H54 (cell line): Measurements from ENCODE around the gene PEX11A.

Experiments
- DNase-seq: peaks from one replicate; pipeline ENCODE4 v3.0.0; 2011; ENCODE audit warnings: low spot score, mixed read lengths; ENCODE audit not compliant: insufficient read length
- FAIRE-seq: peaks from 3 replicates; lab custom pipeline; 2011; peaks lifted over from hg19 to GRCh38; lab: Jason Lieb, UNC
- POLR2A ChIP-seq: IDR thresholded peaks from 2 replicates; pipeline ENCODE4 v1.6.1; 2011; ENCODE audit warnings: low read depth, mild to moderate bottlenecking, low read length

Gene PEX11A, protein sequence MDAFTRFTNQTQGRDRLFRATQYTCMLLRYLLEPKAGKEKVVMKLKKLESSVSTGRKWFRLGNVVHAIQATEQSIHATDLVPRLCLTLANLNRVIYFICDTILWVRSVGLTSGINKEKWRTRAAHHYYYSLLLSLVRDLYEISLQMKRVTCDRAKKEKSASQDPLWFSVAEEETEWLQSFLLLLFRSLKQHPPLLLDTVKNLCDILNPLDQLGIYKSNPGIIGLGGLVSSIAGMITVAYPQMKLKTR

DNA sequence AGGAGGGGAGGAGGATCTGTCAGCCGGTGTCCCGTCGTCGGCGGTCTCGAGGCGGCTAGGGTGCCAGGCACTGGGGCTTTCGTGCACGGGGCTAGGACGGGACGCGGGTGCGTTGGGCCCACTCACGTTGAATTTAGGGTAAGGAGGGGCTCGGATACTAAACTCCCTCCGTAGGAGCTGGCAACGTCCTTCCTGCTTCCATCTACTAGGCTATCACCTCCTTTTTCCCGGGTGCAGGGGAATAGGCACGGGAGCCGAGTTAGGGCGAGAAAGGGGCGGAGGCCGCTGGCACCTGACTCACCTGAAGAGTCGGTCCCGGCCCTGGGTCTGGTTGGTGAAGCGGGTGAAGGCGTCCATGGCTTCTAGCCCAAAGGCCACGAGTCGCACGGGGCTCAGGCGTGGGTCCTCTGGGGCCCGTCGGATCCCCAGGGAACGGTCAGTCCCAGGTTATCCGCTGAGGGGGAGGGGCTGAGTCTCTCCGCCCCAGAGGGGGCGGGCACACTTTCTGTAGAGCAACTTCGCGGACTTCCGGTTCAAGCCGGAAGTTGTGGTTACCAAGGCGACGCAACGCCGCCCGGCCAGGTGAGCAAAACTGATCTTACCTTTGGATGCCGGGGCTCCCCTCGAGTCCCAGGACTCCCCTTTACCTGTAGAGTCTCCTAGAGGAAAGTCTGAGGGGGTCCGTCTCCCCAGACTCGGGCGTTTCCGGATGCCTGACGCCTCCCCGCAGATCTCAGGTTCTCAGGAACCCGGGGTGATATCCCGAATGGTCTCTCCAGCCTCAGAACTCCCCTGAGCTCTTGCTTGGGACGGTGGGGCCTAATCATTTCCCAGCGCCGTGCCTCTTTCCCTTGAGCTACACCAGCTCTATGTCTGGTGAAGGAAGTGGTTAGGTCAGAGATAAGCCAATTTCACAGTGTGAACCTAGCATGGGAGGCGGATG lies at the start of gene PEX11A, which contains the start of gene WDR93:
TSS of gene PEX11A (minus strand) at position 479 of the 943 bp plus-strand sequence. CDS start at position 357, 122 bp downstream.
TSS of gene WDR93 (plus strand) at position 536 of the 943 bp plus-strand sequence. CDS start 10,936 bp downstream, outside the sequence.
- TF ChIP-seq POLR2A = peak; percentile 31; the same call in 1 of the 2 replicates
- no peak for FAIRE-seq
- peak; percentile 65 for DNase-seq

DNA sequence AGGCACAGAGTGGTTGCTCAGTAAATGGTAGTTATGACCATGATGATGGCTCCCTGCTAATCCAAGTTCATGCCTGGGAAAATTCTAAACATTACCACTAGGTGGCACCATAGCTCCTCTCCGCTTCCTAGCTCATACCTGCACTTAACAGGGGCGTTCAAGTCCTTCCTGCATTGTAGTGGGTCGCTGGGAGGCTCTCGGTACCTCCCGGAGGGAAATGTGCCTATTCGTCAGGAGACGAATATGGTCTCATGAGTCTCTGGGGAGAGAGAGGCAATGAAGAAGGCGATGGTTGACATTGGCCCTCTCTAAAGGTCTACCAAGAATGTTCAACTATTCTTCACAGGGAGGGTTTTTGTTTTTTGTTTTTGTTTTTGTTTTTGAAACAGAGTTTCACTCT lies 49.6 kb upstream of the PEX11A start:
- no peak for FAIRE-seq
- peak; percentile 49 for DNase-seq
- TF ChIP-seq POLR2A = no peak

DNA sequence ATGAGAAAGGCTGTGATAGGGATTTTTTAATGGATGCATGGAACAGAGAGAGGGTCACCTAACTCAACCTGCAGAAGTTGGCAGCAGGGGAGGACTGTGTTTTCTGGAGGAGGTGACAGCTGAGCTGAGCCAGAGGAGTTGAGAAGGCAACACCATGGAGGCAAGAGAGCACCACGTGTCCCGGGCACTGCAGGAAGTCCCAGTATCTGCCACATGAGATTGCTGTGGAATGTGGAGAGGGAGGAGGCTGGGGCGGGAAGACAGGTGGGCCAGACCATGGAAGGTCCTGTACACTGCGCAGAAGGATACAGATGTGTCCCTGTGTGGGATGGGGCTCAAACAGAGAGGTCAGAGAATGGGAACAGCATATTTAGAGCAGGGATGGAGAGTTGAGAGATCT lies 45.2 kb upstream of the PEX11A start:
- no peak for FAIRE-seq
- TF ChIP-seq POLR2A = no peak

DNA sequence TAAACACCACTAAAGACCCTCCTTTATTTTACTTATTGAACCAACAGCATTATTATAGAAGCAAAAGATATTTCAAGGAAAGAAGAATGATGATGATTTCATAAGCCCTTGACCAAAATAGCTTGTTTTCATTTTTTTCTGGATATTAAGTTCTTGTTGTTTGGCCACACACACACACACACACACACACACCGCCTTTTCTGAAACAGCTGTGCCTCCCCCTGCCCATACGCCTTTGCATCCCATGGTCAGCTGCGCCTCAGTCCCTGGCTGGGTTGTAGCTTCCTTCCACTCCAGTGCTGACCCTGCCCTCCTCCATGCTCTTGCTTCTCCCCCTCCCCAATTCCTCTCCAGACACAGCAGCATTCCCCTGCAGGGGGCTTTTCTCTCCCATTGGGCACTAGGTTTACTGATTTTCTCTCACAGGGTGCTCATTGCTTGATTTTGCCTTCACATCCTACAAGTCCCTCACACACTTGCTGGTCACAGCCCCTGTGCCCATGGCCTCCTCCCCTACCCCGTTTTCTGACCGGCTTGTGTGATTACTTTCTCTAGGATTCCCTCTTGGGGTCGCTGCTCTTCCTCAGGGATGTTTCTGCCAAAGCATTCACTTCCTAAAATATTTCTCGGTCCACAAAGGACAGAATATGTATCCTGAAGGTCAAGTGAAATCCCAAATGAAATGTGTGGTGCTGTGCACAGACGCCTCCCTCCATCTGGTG lies 42.1 kb upstream of the PEX11A start:
- TF ChIP-seq POLR2A = no peak
- DNase-seq (no peak), FAIRE-seq (no peak)

More for the DNA sequence above, 45.2 kb upstream of the PEX11A start:
- no peak for DNase-seq

DNA sequence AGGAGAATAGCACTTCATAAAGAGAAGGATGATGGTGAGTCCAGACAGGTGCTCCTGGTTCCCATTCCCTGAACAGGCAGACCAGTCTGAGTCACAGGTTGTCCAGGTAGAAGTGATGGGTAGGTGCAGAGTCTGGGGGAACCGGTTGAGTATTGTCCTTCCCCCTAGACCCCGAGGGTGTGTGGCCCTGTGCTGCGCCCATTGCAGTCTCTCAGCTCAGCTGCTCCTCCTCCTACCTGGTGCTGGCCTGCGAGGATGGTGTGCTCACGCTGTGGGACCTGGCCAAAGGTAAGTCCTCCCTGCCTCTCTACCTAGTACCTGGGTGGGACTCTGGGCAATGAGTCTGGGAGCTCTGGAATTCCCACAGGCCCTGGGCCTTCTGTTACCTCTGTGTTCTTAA lies 40.7 kb upstream of the PEX11A start:
- no peak for FAIRE-seq
- TF ChIP-seq POLR2A = no peak
- DNase-seq = no peak

DNA sequence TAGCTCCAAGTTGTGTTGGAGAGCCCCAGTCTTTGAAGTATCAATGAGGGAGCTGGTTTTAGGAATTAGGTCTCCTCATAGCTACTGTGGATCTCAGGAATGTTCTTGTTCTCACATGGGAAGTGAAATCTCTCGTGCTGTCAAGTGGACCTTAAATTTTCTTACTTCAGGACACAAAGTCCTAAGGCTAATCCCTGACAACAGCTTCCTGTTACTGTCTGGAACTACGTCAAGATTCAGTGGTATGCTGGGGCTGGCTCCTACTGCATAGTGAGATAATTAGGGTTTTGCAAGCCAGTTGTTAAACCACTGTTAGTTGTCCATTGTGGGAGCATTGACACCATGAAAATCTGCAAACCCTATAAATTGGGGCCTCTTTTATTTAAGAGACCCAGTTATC lies 37.7 kb upstream of the PEX11A start:
- FAIRE-seq = no peak
- no peak for TF ChIP-seq POLR2A
- DNase-seq = no peak

DNA sequence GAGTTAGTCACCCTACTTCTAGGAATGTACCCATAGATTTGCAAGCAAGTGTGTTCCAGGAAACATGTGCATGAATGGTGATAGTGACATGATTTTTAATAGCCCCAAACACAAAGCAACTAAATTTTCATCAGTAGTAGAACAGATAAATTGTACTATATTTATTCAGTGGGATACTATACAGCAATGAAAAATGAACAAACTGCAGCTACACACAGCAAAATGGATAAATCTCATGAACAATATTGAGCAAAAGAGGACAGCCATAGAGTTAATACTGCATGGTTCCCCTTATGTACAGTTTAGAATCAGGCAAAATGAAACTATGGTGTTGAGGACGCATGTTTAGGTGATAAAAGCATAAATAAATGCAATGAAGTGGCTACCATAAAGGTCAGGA lies 34.5 kb upstream of the PEX11A start:
- no peak for TF ChIP-seq POLR2A
- DNase-seq (no peak), FAIRE-seq (no peak)

DNA sequence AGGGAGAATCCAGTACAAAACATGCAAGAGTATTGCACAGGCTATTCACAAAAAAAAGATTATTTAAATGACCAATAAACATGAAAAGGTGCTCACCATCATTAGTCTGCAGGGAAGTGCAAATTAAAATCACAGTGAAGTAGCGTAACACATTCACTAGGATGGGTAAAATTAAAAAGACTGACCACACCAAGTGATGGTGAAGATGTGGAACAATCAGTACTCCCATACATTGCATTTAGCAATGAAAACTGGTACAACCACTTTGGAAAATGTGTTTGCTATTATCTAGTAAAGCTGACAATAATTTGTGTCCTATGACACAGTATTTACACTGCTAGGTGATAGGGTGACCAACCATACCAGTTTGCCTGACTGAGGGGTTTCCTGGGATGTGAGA lies 34.1 kb upstream of the PEX11A start:
- no peak for DNase-seq
- FAIRE-seq = no peak
- TF ChIP-seq POLR2A = no peak

DNA sequence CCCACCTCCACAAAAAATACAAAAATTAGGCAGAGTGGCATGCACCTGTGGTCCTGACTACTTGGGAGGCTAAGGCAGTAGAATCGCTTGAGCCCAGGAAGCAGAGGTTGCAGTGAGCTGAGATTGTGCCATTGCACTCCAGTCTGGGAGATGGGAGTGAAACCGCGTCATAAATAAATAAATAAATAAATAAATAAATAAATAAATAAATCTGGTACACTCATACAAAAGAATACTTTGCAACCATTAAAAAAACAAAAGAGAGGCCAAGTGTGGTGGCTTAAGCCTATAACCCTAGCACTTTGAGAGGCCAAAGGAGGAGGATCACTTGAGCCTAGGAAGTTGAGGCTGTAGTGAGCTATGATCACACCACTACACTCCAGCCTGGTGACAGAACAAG lies 32.5 kb upstream of the PEX11A start:
- FAIRE-seq (no peak), DNase-seq (no peak)

DNA sequence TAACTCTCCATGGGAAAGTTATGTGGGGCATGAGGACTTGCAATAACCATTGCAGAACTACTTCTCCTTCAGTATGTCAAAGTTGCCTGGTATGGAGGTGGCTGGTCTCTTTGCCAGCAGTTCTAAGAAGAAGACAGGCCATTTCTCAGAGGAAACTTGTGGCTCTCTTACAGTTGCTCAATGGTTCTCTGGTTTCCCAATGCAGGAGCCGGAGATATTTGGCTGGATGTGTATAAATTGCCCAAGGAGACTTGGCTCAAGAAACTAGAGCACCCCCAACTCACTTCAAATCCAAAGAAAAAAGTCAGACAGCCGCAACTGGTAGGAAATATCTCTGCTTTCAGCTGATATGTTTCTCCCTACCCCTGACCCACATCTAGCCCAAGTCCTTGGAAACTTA lies 24.2 kb upstream of the PEX11A start:
- no peak for FAIRE-seq
- no peak for DNase-seq
- no peak for TF ChIP-seq POLR2A

More for the DNA sequence above, 32.5 kb upstream of the PEX11A start:
- no peak for TF ChIP-seq POLR2A

DNA sequence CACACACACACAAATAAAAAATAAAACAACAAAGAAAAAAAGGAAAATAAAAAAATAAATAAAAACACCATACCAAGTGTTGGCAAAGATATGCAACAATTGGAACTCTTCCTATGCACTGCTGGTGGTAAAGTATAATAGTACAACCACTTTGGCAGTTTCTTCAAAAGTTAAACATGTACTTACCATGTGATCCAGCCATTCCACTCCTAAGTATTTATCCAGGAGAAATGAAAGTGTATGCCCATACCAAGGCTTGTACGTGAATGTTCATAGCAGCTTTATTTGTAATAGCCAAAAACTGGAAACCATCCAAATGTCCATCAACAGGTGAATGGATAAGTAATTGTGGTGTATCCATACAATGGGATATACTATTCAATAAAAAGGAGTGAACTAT lies 17.0 kb upstream of the PEX11A start:
- no peak for FAIRE-seq
- DNase-seq = no peak
- no peak for TF ChIP-seq POLR2A

DNA sequence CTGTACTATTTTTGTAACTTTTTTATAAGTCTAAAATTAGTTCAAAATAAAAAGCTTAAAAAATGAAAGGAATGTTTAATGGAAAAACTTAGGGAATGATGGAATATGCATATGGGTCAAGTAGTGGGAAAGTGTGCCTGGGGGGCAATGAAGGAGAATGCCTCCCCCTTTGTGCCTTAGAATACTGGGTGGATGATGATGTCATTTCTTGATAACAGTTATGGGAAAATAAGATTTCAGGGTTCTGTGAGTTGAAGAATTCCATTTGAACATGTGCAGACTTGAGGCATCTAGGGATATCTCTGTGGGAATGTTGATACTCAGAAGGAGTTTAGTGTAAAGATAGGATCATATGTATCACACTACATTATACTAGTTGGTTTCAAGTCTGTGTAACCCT lies 13.9 kb upstream of the PEX11A start:
- no peak for TF ChIP-seq POLR2A
- no peak for DNase-seq
- FAIRE-seq = no peak

DNA sequence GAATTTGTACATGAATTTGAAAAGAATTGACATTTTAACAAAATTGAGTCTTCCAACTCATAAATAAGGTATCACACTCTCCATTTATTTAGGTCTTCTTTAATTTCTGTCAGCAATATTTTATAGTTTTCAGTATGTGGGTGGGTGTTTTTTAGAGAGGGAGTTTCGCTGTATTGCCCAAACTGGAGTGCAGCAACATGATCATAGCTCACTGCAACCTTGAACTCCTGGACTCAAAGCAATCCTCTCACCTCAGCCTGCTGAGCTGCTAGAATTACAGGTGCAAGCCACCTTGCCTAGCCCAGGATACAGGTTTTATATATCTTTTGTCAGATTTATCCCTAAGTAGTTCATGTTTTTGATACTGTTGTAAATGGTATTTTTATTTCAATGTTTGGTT lies 4.6 kb upstream of the PEX11A start:
- DNase-seq = no peak
- no peak for TF ChIP-seq POLR2A
- no peak for FAIRE-seq

DNA sequence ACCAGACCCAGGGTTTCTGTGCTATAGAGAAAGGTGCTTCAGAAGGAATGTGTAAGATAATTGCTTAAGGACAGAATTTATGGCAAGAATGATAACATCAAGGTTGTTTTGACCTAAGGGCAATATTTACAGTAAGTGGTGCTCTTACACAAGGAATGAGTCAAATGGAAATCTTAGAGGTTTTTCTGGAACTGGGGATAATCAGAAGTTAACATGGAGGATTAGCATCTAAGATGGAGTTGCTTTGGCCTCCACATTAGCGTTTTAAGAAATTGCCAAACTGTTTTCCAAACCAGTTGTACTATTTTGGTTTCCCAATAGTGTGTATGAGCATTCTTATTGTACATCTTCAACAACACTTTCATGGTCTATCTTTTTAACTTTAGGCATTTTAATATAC lies 3.1 kb upstream of the PEX11A start:
- DNase-seq = no peak
- FAIRE-seq = no peak
- no peak for TF ChIP-seq POLR2A
